ENCODE data around the gene DGKQ. TPM values are rescaled to one million over a fixed set of nuclear protein-coding genes. Genes with fewer than 3 reads are reported as not detected.

The DGKQ gene
- total RNA-seq, 1 experiment from 2014 or later = 12.2 TPM

DNA sequence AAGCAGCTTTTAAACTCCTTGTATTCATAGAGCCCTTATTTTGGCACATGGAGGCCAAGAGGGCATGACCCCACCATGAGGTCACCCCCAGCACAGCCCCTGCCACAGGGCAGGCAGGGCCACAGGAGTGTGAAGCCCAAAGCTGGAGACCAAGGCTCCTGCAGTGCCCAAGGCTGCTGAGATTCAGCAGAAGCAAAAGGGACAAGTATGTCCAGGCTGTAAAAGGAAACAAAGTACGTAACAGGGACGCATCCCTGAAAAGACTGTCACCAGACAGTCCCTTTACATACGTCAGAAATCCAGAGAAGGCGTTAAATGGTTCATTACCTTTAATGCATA, 60.1 kb downstream of the DGKQ start:
- no TSS peak for BruUV-seq (replicated peaks)
- Histone ChIP-seq H3K27me3 (ENCODE audit: control insufficient read depth, insufficient read depth, low read length) (no peaks in the 10 kb centered on the region), H3K4me1 (ENCODE audit: control insufficient read depth, insufficient read depth, low read length) (no peaks in the 10 kb centered on the region), H3K9me3 (ENCODE audit: control insufficient read depth, insufficient read depth, low read depth, low read length) (no peaks in the 10 kb centered on the region), H3K36me3 (ENCODE audit: control insufficient read depth, insufficient read depth, low read length) (0 out of 2 replicates have a peak, but pooled peaks cover 2% of the 10 kb centered on the region), H3K27ac (ENCODE audit: low read length) (no peak overlapping the region), H3K4me3 (ENCODE audit: low read depth in 2 of 2, low read length in 2 of 2) (no peak overlapping the region)
- in situ Hi-C loops (cut with HindIII; ENCODE audit: low pct_unique_long_range_greater_than_20kb, low sequenced_read_pairs) = no loop called here
- DNase-seq (ENCODE audit: low read depth, low spot score) (no peak), ATAC-seq (no peak)
- POLR2A ChIA-PET = no interaction called here
- CTCF ChIA-PET = no interaction called here
- intact Hi-C loops (cut with micrococcal nuclease; ENCODE audit: unreplicated experiment) = no loop called here
- TF ChIP-seq TCF7L2 (IDR thresholded peaks at IDR 0.05; ENCODE audit: low read depth, low read length) (no peak), POLR2AphosphoS5 (IDR thresholded peaks at IDR 0.05; ENCODE audit: low read depth, low read length) (no peak), SIN3A (IDR thresholded peaks at IDR 0.05; ENCODE audit: borderline replicate concordance, insufficient read depth, low read depth, low read length) (no peak)
- TF ChIP-seq, protein P1, sequence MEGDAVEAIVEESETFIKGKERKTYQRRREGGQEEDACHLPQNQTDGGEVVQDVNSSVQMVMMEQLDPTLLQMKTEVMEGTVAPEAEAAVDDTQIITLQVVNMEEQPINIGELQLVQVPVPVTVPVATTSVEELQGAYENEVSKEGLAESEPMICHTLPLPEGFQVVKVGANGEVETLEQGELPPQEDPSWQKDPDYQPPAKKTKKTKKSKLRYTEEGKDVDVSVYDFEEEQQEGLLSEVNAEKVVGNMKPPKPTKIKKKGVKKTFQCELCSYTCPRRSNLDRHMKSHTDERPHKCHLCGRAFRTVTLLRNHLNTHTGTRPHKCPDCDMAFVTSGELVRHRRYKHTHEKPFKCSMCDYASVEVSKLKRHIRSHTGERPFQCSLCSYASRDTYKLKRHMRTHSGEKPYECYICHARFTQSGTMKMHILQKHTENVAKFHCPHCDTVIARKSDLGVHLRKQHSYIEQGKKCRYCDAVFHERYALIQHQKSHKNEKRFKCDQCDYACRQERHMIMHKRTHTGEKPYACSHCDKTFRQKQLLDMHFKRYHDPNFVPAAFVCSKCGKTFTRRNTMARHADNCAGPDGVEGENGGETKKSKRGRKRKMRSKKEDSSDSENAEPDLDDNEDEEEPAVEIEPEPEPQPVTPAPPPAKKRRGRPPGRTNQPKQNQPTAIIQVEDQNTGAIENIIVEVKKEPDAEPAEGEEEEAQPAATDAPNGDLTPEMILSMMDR (IDR thresholded peaks at IDR 0.05) = no peak
- TF ChIP-seq, protein P2, sequence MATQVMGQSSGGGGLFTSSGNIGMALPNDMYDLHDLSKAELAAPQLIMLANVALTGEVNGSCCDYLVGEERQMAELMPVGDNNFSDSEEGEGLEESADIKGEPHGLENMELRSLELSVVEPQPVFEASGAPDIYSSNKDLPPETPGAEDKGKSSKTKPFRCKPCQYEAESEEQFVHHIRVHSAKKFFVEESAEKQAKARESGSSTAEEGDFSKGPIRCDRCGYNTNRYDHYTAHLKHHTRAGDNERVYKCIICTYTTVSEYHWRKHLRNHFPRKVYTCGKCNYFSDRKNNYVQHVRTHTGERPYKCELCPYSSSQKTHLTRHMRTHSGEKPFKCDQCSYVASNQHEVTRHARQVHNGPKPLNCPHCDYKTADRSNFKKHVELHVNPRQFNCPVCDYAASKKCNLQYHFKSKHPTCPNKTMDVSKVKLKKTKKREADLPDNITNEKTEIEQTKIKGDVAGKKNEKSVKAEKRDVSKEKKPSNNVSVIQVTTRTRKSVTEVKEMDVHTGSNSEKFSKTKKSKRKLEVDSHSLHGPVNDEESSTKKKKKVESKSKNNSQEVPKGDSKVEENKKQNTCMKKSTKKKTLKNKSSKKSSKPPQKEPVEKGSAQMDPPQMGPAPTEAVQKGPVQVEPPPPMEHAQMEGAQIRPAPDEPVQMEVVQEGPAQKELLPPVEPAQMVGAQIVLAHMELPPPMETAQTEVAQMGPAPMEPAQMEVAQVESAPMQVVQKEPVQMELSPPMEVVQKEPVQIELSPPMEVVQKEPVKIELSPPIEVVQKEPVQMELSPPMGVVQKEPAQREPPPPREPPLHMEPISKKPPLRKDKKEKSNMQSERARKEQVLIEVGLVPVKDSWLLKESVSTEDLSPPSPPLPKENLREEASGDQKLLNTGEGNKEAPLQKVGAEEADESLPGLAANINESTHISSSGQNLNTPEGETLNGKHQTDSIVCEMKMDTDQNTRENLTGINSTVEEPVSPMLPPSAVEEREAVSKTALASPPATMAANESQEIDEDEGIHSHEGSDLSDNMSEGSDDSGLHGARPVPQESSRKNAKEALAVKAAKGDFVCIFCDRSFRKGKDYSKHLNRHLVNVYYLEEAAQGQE (IDR thresholded peaks at IDR 0.05; ENCODE audit: insufficient read depth in 1 of 2, low read depth in 2 of 2, low read length in 1 of 2) = no peak

- POLR2A ChIA-PET = no interaction called here
- Histone ChIP-seq H3K27ac (ENCODE audit: low read length) (no peak overlapping the region), H3K4me1 (ENCODE audit: control insufficient read depth, insufficient read depth, low read length) (no peaks in the 10 kb centered on the region), H3K27me3 (ENCODE audit: control insufficient read depth, insufficient read depth, low read length) (no peaks in the 10 kb centered on the region), H3K9me3 (ENCODE audit: control insufficient read depth, insufficient read depth, low read depth, low read length) (no peaks in the 10 kb centered on the region), H3K4me3 (ENCODE audit: low read depth in 2 of 2, low read length in 2 of 2) (no peak overlapping the region), H3K36me3 (ENCODE audit: control insufficient read depth, insufficient read depth, low read length) (0 out of 2 replicates have a peak, but pooled peaks cover 2% of the 10 kb centered on the region)
- intact Hi-C loops (cut with micrococcal nuclease; ENCODE audit: unreplicated experiment) (no loop called here), in situ Hi-C loops (cut with HindIII; ENCODE audit: low pct_unique_long_range_greater_than_20kb, low sequenced_read_pairs) (no loop called here)
- BruUV-seq (replicated peaks) = no TSS peak
- DNase-seq (ENCODE audit: low read depth, low spot score) (no peak), ATAC-seq (no peak)
- TF ChIP-seq POLR2AphosphoS5 (IDR thresholded peaks at IDR 0.05; ENCODE audit: low read depth, low read length) (no peak), SIN3A (IDR thresholded peaks at IDR 0.05; ENCODE audit: borderline replicate concordance, insufficient read depth, low read depth, low read length) (no peak), TCF7L2 (IDR thresholded peaks at IDR 0.05; ENCODE audit: low read depth, low read length) (no peak)
- TF ChIP-seq, protein P1 (IDR thresholded peaks at IDR 0.05) = no peak
- TF ChIP-seq, protein P2 (IDR thresholded peaks at IDR 0.05; ENCODE audit: insufficient read depth in 1 of 2, low read depth in 2 of 2, low read length in 1 of 2) = no peak
- CTCF ChIA-PET = no interaction called here
Measured at GRCh38 chr4:912548-913279, 60.7 kb downstream of the DGKQ start.
